SHP77 (cell line): ENCODE data around the gene MKS1.

ENCODE experiments used
- DNase-seq, 2 experiments: peaks; one replicate each; lab custom pipeline; 2025; lab: John Stamatoyannopoulos, UW

MKS1 gene

DNA sequence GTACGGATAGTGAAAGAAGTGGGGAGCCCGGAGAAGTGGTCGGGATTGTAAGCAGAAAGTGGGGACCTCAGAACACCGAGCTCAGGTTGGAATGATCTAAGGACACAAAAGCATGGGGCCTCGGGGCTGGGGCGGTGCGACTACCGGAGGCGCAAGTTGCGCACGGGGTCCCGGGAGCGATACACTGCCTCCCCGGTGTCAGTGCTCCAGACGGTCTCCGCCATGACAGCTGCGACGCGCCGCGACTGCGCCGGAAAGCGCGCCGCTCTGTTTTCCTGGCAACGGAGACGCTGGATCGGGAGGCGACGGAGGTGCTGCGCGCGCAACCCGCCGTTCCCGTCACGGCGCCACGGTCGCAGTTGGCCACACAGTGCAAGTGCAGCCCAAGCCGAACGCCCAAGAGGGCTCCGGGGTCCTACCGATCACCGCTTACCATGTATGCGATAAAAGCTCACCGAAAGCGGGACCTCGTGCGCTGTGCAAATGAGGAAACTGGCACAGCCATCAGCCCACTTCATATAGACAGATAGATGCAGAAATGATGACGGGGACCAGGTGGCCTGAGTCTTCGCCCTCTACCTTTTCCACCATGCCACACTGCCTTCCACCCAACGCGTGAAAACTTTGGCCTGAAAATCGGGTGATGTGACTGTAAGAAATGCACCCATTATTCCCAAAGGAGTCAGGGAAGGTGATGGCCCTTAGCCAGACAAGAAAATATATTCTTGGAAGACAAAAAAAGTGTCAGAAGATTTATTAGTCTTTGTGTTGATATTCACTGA, at the start of gene MKS1:
TSS of gene MKS1 (minus strand) at position 249 of the 782 bp plus-strand sequence. CDS start at position 224, 25 bp downstream.
- peak; percentile 90 to 91 for DNase-seq

DNA sequence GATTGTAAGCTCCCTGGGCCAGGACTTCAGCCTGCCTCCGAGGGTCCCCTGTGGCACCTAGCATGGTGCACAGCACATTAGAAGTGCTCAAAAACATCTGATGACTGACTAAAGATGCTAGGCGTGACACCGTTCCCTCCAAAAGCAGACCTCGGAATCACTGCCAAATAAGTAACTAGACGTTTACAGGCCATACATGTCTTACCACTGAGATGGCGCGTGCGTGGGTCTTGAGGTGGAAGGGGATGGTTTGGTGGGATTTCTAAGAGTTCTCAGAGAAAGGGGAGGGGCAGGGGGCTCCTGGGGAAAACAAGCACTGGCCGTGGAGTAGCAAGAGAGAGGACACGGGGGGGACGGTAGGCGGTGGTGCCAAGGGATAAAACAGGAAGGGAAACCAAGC, 49.3 kb upstream of the MKS1 start:
- DNase-seq = no peak

- no peak for DNase-seq
Observed at GRCh38 chr17:58267347-58268324, 48.6 kb upstream of the MKS1 start.

DNA sequence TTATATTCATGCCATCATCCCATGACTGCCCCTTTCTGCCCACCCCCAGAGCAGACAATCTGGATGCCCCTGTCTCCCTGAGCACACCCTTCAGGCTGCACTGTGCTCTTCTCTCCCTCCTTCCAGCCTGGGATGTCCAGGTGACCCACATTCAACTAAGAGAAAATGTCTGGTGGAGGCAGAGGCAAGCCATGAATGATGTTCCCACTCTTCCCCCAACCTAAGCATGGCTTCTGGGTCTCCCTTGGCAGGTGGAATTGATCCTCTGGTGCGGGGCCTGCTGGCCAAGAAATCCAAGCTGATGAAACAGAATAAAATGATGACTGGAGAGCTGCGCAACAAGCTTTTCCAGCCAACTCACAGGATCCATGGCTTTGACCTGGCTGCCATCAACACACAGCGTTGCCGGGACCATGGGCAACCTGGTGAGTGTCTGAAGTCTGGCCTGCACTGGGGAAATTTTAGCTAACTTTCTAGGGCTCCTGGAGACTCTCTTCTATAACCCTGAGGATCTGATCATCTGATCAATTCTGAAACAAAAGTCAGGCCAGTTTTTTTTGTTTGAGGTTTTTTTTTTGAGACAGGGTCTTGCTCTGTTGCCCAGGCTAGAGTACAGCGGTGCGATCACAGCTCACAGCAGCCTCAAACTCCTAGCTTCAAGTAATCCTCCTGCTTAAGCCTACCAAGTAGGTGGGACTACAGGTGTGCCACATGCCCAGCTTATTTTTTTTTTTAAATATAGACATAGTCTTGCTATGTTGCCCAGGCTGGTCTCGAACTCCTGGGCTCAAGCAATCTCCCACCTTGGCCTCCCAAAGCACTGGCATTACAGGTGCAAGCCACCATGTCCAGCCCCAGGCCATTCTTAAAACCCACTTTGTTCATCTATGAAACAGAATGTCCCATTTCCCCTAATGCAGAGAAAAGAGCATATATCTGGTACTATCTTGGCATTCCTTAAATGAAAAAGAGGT, 47.1 kb upstream of the MKS1 start:
- DNase-seq = no peak

- no peak for DNase-seq
Observed at GRCh38 chr17:58265271-58265670, 46.2 kb upstream of the MKS1 start.

DNA sequence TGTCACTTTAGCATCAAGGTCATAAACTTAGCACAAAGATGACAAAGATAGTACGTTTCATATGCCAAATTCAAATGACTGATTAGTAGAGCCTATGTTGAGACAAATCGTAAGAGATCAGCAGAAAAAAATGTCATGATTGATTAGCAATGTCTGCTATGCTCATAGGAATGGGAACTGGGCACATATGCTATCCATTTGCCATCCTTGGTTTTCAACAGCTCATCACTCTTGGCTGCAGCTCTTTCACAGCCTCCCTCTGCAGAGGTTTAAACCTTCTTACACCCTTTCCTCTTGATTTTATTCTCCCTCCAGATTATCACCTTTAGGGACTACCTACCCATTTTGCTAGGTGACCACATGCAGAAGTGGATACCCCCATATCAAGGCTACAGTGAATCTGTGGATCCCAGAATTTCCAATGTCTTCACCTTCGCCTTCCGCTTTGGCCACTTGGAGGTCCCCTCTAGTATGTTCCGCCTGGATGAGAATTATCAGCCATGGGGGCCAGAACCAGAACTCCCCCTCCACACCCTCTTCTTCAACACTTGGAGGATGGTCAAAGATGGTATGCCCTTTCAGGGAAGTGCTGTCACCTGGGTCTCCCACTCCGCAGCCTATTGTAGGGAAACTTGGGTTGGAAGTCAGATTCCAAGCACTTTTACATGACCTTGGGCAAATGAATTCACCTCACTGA, 45.5 kb upstream of the MKS1 start:
- no peak for DNase-seq

GRCh38 chr17:58263773-58264172, 44.7 kb upstream of the MKS1 start:
- DNase-seq = no peak

GRCh38 chr17:58262149-58262548, 43.1 kb upstream of the MKS1 start:
- no peak for DNase-seq

GRCh38 chr17:58254803-58255202, 35.7 kb upstream of the MKS1 start:
- no peak for DNase-seq

DNA sequence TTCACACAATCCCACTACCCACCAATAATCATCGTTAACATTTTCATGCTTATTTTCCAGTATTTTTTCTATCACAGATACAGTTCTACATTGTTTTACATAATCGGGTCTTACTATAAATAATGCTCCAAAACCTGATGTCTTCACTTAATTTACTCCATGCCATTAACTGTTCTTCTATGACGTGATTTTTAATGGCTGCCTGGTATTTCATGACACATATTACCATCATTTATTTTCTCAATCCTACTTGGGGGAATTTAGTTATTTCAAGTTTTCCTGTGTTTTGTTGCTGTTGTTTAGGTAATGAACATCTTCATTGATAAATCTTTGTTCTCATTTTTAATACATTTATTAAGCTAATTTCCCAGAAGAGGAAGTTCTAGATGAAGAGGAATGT, 34.0 kb upstream of the MKS1 start:
- no peak for DNase-seq

- no peak for DNase-seq
Observed at GRCh38 chr17:58252141-58252540, 33.1 kb upstream of the MKS1 start.

DNA sequence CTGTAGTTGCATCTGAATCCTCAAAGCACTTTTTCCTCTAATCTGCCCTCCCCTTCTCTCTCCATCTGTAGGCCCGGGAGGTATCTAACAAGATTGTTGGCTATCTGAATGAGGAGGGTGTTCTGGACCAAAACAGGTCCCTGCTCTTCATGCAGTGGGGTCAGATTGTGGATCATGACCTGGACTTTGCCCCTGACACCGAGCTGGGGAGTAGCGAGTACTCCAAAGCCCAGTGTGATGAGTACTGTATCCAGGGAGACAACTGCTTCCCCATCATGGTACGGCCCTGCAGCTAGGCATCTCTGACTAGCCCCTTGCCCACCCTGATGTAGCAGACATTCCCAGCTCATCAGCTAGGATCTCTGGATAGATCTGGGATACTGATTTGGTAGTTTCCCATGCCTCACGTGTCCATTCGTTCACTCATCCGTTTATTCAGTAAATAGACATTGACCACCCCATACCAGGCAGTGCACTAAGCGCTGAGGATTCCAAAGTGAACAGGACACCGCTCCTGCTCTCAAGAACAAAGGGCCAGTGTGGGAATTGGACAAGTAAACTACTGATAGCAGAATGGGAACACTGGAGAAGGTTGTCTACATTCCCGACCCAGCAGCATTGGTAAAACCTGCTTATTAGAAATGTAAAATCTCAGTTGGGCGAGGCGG, 31.4 kb upstream of the MKS1 start:
- no peak for DNase-seq

DNA sequence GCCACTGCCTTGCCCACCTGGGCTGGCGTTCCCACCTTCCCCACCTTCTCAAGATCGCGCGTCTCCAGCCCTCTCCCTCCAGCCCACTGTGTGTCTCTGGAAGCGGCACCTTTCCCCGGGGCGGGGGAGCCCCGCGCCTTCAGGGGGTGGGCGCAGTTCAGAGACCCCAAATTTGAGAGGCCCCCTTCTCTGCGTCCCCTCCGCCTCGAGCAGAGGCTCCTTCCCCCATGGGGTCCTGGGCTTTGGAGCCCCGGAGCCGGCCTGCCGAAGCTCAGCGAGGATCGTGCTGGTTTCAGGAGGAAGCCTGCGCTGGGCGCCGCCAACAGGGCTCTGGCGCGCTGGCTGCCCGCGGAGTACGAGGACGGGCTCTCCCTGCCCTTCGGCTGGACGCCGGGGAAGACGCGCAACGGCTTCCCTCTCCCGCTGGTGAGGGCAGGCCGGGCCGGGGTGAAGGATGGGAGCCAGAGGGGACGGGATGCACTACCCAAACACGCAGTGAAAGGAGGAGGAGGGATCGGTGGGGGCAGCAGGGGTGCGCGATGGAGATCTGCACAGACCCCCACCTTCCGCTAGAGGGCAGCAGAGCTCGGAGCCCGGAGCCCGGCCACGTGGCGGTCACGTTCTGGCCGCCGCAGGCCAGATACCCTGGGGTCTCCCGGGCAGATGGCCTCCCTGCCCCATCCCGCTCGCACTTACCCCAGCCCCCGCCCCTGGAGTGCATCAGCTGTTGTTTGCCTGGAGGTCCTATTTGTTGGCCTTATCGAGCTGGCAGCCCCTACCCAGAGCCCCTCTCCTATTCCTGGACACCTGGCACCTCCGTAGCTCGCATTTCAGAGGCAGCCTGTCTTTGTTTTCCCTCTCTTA, 30.4 kb upstream of the MKS1 start:
- peak in 1 of 2 experiments; percentile 16 for DNase-seq

DNA sequence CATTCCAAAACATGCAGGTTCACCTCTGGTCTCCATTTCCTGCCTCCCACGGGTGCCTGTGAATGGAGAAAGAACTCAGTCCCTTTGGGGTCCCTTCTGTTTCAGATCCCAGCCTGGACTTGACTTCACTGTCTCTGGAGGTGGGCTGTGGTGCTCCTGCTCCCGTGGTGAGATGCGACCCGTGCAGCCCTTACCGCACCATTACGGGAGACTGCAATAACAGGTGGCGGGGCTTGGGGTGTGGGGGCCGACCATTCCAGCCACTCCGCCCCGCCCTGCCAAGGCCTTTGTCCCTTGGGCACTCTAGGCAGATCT, 29.9 kb upstream of the MKS1 start:
- DNase-seq = no peak

GRCh38 chr17:58247511-58248363, 28.7 kb upstream of the MKS1 start:
- DNase-seq = no peak

DNA sequence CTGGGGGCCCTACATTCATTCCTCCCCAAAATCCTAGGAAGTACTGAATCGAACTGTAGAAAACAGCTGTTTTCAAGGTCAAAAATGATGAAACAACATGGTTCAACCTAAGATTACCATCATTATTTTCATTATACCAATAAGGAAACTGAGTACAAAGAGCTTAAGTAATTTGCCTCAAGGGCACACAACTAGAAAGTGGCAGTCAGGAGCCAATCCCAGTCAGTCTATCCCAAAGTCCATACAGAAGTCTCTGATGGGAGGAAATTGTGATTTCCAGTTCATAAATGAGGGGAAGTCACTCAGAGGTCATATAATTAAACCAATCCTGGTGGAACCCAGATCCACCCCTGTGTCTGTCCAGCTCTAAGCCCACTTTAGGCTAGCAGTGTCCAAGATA, 27.7 kb upstream of the MKS1 start:
- DNase-seq = no peak

DNA sequence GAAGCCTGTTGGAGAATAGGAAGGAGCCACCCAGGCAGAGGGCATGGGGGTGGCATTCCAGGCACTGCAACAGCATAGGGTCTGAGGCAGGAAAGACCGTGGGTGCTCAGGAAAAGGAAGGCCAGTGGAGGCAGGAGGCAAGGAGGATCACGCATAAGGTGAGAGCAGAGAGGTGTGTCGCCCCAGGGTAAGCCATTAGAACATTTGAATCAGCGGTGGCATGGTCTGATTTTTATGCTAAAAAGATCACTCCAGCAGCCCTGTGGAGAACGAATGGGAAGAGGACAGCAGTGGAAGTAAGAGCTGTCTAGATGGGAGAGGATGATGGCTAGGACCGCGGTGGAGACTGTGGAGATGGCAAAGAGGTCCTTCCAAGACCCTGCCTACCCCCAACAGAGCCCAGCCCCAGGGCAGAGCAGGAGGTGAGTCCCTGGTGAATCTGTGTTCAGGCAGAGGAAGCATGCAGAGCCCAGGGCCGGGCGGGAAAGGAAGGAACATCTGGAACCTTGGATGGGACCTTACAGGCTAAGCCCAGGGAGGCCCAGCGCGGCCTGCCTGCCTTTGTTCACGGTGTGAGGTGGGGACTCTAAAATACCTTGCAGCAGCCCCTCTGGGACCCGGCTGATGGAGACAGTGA, 27.2 kb upstream of the MKS1 start:
- no peak for DNase-seq

DNA sequence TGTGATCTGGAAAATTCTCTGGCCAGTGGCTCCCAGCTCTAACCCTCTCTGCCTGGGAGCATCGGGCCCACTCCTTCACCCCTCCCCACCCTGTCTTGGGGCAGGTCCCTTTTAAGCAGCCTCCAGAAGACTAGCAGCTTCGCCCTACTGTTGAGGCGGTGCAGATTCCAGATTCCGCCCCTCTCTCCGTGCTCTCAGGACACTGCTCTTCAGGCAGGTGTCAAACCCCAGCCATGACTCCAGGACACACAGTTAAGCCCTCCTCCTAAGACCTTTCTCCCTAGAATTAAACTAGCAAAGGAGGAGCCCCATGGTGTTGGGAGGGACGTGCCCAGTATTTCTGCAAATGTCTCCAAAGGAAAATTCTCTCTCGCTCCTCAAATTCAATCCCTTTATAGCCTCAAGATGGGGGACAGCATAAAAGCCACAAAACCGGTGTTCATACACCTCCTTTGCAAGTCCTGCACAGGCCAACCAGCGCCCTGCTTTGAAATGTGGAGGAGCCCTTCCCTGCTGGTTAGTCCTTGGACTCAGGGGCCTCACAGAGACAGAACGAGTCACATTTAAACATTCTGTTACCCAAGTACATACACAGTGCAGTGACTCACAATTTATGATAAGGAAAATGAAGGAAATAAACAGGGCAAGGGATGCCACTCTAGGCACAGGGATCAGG, 26.5 kb upstream of the MKS1 start:
- DNase-seq = no peak
